ENCODE data around the gene KDM4B.

DNA sequence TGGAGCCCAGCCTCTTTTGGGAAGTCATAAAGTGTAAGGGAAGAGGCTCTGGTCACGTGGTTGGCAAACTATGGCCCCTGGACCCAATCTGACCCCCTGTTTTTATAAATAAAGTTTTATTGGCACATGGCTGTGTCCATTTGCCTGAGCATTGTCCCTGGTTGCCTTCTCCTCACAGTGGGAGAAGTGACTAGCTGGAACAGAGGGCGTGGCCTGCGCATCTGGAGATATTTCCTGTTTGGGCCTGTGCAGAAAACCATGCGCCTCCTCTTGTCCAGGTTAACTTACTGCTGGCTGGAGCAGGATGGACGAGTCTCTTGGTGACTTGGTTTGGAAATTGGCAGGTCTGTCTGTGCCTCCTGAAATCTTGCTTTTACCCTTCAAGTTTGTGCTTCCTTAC is 48.3 kb downstream of the KDM4B start:
- TF ChIP-seq CTCF (IDR thresholded peaks at IDR 0.05; ENCODE audit: borderline replicate concordance, extremely low read depth, low read length, poor library complexity, severe bottlenecking) (no peak), EZH2 (IDR thresholded peaks at IDR 0.05; ENCODE audit: borderline replicate concordance, low read depth, low read length, severe bottlenecking) (no peak)

Measured in DND-41 (cell line).